ENCODE results near the gene SLC7A11.

SLC7A11 gene

GRCh38 chr4:138161351-138161750 is 80.8 kb downstream of the SLC7A11 start:
- no peak for DNase-seq (ENCODE audit: low spot score)

- peak; percentile 26 for DNase-seq (ENCODE audit: low spot score)
Measured at GRCh38 chr4:138158746-138159297, 83.3 kb downstream of the SLC7A11 start.

DNA sequence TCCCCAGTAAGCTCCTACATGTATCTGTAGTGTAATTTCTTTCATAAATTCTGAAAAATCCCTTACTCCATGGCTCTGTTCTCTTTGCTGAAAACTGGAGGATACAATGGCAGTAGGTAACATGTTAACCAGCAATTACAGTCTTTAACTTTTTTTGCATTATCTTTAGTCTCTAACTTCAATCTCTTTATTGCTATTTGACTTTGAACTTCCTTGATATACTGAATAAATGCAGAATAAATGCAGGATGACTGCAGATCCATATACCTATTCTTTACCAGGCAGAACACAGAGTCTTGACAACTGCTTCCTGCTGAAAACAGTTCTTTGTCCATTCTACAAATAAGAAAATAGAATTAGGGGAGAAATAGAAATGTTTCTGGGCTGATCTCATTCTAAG is 101.3 kb downstream of the SLC7A11 start:
- DNase-seq (ENCODE audit: low spot score) = no peak

DNA sequence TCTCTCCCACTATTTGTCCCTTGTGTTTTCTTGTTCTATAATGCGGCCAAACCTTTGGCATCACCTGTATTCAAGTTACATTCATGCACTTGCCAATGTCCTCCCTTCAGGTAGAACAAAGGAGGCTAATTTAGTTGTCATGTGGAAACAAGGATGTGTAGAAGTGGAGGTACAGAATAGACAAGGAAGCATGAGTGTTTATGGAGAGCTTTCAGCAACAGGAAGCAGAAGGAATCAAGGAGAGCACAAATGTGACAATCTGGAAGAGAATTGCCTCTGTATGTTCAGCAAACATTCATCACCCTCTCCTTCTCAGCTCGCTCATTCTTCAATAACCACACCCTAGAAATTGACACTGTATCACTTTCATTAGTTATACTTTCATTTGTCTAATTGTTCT is 103.4 kb downstream of the SLC7A11 start:
- no peak for DNase-seq (ENCODE audit: low spot score)

GRCh38 chr4:138135610-138136009 is 106.5 kb downstream of the SLC7A11 start:
- DNase-seq (ENCODE audit: low spot score) = no peak

DNA sequence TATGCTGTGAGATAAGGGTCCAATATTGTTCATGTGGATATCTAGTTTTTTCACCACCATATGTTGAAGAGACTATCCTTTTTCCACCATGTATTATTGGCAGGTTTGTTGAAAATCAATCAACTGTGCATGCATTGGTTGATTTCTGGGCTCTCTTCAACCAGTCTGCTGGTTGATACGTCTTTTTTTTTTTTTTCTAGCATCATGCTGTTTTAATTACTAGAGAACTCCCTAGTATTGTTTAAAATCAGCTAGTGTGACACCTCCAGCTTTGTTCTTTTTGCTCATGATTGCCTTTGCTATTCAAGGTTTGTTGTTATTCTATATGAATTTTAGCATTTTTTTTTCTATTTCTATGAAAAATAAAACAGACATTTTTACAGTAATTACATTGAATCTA is 123.9 kb downstream of the SLC7A11 start:
- no peak for DNase-seq (ENCODE audit: low spot score)

GRCh38 chr4:138115053-138115452 is 127.1 kb downstream of the SLC7A11 start:
- DNase-seq (ENCODE audit: low spot score) = no peak

DNA sequence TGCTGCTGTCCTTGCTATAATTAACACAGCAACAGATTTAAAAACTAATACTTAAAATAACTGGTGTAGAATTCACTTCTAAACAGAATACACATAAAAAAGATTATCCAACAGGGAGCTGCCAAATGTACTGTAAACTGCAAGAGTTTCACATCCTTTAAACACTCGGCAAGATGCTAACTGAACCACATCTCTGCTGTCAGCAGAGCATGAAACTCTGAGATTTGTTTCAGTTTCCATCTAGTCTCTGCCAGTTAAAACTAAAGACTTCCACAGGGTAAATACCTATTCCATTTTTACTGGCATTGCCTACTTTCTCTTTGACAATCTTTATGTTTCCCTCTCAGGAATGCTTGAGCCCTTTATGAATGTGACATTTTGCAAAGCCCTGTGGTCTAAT is 127.7 kb downstream of the SLC7A11 start:
- no peak for DNase-seq (ENCODE audit: low spot score)
